Fibroblast of lung (primary cell): Measurements from ENCODE around the gene DUSP21. TPM values are rescaled to one million over a fixed set of nuclear protein-coding genes. Genes with fewer than 3 reads are reported as not detected.

Source experiments
- DNase-seq, 2 donors: peaks; one replicate each; pipeline versions ENCODE4 v3.0.0 to v3.0.0-alpha.2; 2010; ENCODE audit warnings: low read depth in 2 of 2
- H2AFZ ChIP-seq: 2 replicates; pipeline ENCODE4 v1.5.1; 2012; ENCODE audit warnings: low read length, control low read depth, inconsistent platforms
- H3K27ac ChIP-seq: 2 replicates; pipeline ENCODE4 v1.5.1; 2011; ENCODE audit warnings: low read length, control low read depth; ENCODE audit not compliant: insufficient read depth
- H3K27me3 ChIP-seq: 2 replicates; pipeline ENCODE4 v1.5.1; 2011; ENCODE audit warnings: mild to moderate bottlenecking, low read length; ENCODE audit not compliant: control insufficient read depth, insufficient read depth
- H3K36me3 ChIP-seq: 2 replicates; pipeline ENCODE4 v1.5.1; 2011; ENCODE audit warnings: low read length; ENCODE audit not compliant: control insufficient read depth, insufficient read depth
- H3K4me1 ChIP-seq: 2 replicates; pipeline ENCODE4 v1.5.1; 2011; ENCODE audit warnings: low read length; ENCODE audit not compliant: control insufficient read depth, insufficient read depth; ENCODE audit errors: extremely low read depth
- H3K4me2 ChIP-seq: 2 replicates; pipeline ENCODE4 v1.5.1; 2011; ENCODE audit warnings: low read length, control low read depth; ENCODE audit not compliant: insufficient read depth; ENCODE audit errors: extremely low read depth
- H3K4me3 ChIP-seq, 4 experiments: fragments of 200-600 bp in 1 of 4; sonication (generic) in 1 of 4; replicated peaks in 1 of 4; 2 replicates each; pipeline ENCODE4 v1.5.1; 2011 to 2016; ENCODE audit warnings: low read length in 4 of 4, low read depth in 3 of 4, mild to moderate bottlenecking in 3 of 4, control low read depth in 2 of 4, inconsistent platforms in 1 of 4, mixed read lengths in 1 of 4; ENCODE audit not compliant: insufficient read depth in 1 of 4; ENCODE audit errors: control extremely low read depth in 1 of 4
- H3K79me2 ChIP-seq: 2 replicates; pipeline ENCODE4 v1.5.1; 2012; ENCODE audit warnings: mild to moderate bottlenecking, low read length, inconsistent platforms; ENCODE audit not compliant: control insufficient read depth, insufficient read depth
- H3K9ac ChIP-seq: 2 replicates; pipeline ENCODE4 v1.5.1; 2011; ENCODE audit warnings: mild to moderate bottlenecking, low read length, control low read depth; ENCODE audit not compliant: insufficient read depth
- H3K9me3 ChIP-seq: 2 replicates; pipeline ENCODE4 v1.5.1; 2012; ENCODE audit warnings: low read depth, low read length; ENCODE audit not compliant: control insufficient read depth, insufficient read depth
- H4K20me1 ChIP-seq: 2 replicates; pipeline ENCODE4 v1.5.1; 2011; ENCODE audit warnings: low read length; ENCODE audit not compliant: control insufficient read depth, insufficient read depth; ENCODE audit errors: extremely low read depth
- CTCF ChIP-seq, 2 donors: IDR thresholded peaks in 1 of 2; conservative IDR thresholded peaks in 1 of 2; 1 replicate in 1 of 2; 2 replicates in 1 of 2; pipeline ENCODE4 v1.5.1; 2011 to 2012; ENCODE audit warnings: low read length in 2 of 2, control low read depth in 1 of 2, inconsistent platforms in 1 of 2, low read depth in 1 of 2, mild to moderate bottlenecking in 1 of 2
- EZH2 ChIP-seq: IDR thresholded peaks from 2 replicates; pipeline ENCODE4 v1.5.1; 2012; ENCODE audit warnings: low read length, control low read depth, mild to moderate bottlenecking; ENCODE audit errors: missing control alignments
- polyA plus RNA-seq, 2 donors: library from polyadenylated mRNA; depleted of rRNA in 1 of 2; stranded (reverse) in 1 of 2; unstranded in 1 of 2; fragments of >200 nt; gene quantifications; 2 replicates each; pipeline ENCODE4 v1.2.1, GENCODE V29; 2011 to 2012; ENCODE audit warnings: missing spikeins in 1 of 2
- total RNA-seq: library from RNA; depleted of rRNA; stranded (reverse); fragments of >200 nt; gene quantifications from 2 replicates; pipeline ENCODE4 v1.2.1, GENCODE V29; 2014

Gene DUSP21
- total and polyA plus RNA-seq, 2 donors (not counting 1 experiment from before 2014, with no cell fraction given): not detected

GRCh38 chrX:44881549-44881948 lies 37.7 kb downstream of the DUSP21 start:
- Histone ChIP-seq H3K4me1 (no peaks in the 10 kb centered on the region), H3K9me3 (no peaks in the 10 kb centered on the region), H4K20me1 (no peaks in the 10 kb centered on the region), H3K79me2 (peaks cover 83% of the 10 kb centered on the region), H3K36me3 (no peaks in the 10 kb centered on the region), H3K27me3 (no peaks in the 10 kb centered on the region), H3K9ac (no peak overlapping the region), H3K4me3 (no peak overlapping the region), H3K4me2 (no peak overlapping the region), H2AFZ (no peak overlapping the region), H3K27ac (no peak overlapping the region)
- DNase-seq: no peak
- TF ChIP-seq EZH2: no peak
- TF ChIP-seq CTCF (conservative IDR thresholded peaks at IDR 0.05 in 1 of 2, IDR thresholded peaks at IDR 0.05 in 1 of 2; ENCODE audit: low read depth in 1 of 2, low read length in 2 of 2): no peak

GRCh38 chrX:44882635-44883034 lies 38.8 kb downstream of the DUSP21 start:
- Histone ChIP-seq H3K36me3 (no peaks in the 10 kb centered on the region), H3K9ac (no peak overlapping the region), H3K79me2 (peaks cover 81% of the 10 kb centered on the region), H3K4me3 (no peak overlapping the region), H2AFZ (no peak overlapping the region), H4K20me1 (no peaks in the 10 kb centered on the region), H3K4me2 (no peak overlapping the region), H3K4me1 (no peaks in the 10 kb centered on the region), H3K27me3 (no peaks in the 10 kb centered on the region), H3K27ac (no peak overlapping the region), H3K9me3 (no peaks in the 10 kb centered on the region)
- no peak for DNase-seq
- TF ChIP-seq CTCF (conservative IDR thresholded peaks at IDR 0.05 in 1 of 2, IDR thresholded peaks at IDR 0.05 in 1 of 2; ENCODE audit: low read depth in 1 of 2, low read length in 2 of 2): no peak
- no peak for TF ChIP-seq EZH2

- Histone ChIP-seq H2AFZ (no peak overlapping the region), H3K4me1 (no peaks in the 10 kb centered on the region), H3K4me2 (no peak overlapping the region), H3K36me3 (no peaks in the 10 kb centered on the region), H3K9me3 (no peaks in the 10 kb centered on the region), H3K9ac (no peak overlapping the region), H3K27me3 (no peaks in the 10 kb centered on the region), H3K79me2 (peaks cover 78% of the 10 kb centered on the region), H4K20me1 (no peaks in the 10 kb centered on the region), H3K27ac (no peak overlapping the region), H3K4me3 (no peak overlapping the region)
- TF ChIP-seq CTCF (conservative IDR thresholded peaks at IDR 0.05 in 1 of 2, IDR thresholded peaks at IDR 0.05 in 1 of 2; ENCODE audit: low read depth in 1 of 2, low read length in 2 of 2) (no peak), EZH2 (no peak)
- no peak for DNase-seq
Observed at GRCh38 chrX:44884944-44885343, 41.1 kb downstream of the DUSP21 start.
